SK-N-MC (cell line): ENCODE results near the gene TNK2.
A peak's percentile ranks its signal among the peaks of the same experiment; 100 is the strongest.
"Not testable (repeated sequence)": the region's sequence is repeated elsewhere in the genome, so short reads cannot be mapped to it uniquely, and the experiment has no call there.

Experiments
- DNase-seq: peaks from one replicate; pipeline ENCODE4 v3.0.0-alpha.2; 2011; ENCODE audit warnings: low read depth, low spot score
- H3K27ac ChIP-seq: fragments of 200-600 bp; sonication (generic); 2 replicates; pipeline ENCODE4 v1.5.1; 2016; ENCODE audit warnings: mixed run types
- H3K36me3 ChIP-seq: fragments of 200-600 bp; sonication (generic); 2 replicates; pipeline ENCODE4 v1.6.1; 2017; ENCODE audit warnings: antibody characterized with exemption, low read length, mixed read lengths; ENCODE audit not compliant: insufficient read depth
- H3K4me3 ChIP-seq: fragments of 200-600 bp; sonication (generic); 2 replicates; pipeline ENCODE4 v1.5.1; 2016
- H3K9ac ChIP-seq: fragments of 200-600 bp; sonication (generic); 2 replicates; pipeline ENCODE4 v1.8.0; 2017; ENCODE audit warnings: mixed run types, mixed read lengths; ENCODE audit not compliant: insufficient read length
- H3K9me3 ChIP-seq: fragments of 200-600 bp; sonication (generic); 2 replicates; pipeline ENCODE4 v1.6.1; 2017; ENCODE audit warnings: low read depth, mild to moderate bottlenecking, antibody characterized with exemption, low read length, moderate library complexity, mixed read lengths
- EZH2 ChIP-seq: fragments of 200-600 bp; sonication (generic); IDR thresholded peaks from one replicate; pipeline ENCODE4 v1.6.1; 2017; ENCODE audit warnings: antibody characterized with exemption
- FOXP2 ChIP-seq: optimal IDR thresholded peaks from 2 replicates; pipeline ENCODE3; 2011; ENCODE audit warnings: mild to moderate bottlenecking, moderate library complexity; ENCODE audit not compliant: insufficient read depth; ENCODE audit errors: extremely low read length, control extremely low read depth
- POLR2AphosphoS5 ChIP-seq: IDR thresholded peaks from 2 replicates; pipeline ENCODE4 v1.6.1; 2012; ENCODE audit warnings: mild to moderate bottlenecking, low read depth, low read length, borderline replicate concordance

Gene TNK2

DNA sequence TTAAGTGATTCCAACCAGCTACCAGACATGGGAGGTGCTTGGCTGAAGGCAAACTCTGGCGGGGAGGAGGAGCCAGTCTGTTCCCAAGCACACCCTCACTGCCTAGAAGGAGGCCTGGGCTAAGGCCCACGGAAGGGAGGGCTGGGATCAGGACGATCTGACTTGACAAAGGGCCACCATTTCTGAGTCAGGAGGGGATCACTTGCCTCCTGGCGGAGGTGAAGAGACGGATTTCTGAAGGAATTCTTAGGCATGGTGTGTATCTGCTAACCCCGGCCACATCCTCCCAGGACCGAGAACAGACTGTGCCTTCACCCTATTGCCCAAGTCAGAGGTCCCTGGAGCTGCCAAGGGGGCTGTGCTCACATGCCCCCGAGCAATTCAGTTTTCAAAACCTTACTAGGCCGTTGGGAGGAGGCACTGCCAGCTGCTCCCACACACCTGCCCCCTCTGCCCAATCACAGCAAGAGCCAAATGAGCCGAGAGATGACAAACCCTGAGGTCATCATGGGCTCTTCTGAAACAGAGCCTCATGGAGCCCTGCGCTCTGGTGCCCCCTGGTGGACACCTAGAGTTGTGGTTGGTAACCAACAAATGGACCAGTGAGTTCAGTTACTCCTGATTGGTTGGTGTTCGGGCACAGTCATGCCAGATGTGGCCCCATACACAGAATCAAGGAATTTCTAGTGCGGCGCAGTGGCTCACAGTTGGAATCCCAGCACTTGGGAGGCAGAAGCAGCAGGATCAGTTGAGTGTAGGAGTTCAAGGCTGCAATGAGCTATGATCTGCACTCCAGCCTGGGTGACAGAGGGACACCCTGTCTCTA is 6.5 kb upstream of the TNK2 start:
- peak overlapping the region; percentile 78 for H3K27ac ChIP-seq
- no peak overlapping the region for H3K9ac ChIP-seq
- TF ChIP-seq FOXP2 (no peak), POLR2AphosphoS5 (no peak), EZH2 (no peak)
- no peaks in the 10 kb centered on the region for H3K36me3 ChIP-seq
- H3K4me3 ChIP-seq = peak overlapping the region; percentile 36
- peak; percentile 96 for DNase-seq
- no peaks in the 10 kb centered on the region for H3K9me3 ChIP-seq

DNA sequence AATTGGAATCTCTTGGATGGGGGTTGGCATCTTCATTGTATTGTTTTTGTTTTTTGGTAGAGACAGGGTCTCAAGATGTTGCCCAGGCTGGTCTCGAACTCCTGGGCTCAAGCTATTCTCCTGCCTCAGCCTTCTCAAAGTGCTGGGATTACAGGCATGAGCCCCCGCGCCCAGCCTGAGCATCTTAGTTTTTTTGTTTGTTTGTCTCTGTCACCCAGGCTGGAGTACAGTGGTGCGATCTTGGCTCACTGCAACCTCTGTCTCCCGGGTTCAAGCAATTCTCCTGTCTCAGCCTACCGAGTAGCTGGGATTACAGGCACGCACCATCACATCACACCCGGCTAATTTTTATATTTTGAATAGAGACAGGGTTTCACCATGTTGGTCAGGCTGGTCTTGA is 5.8 kb upstream of the TNK2 start:
- not testable (repeated sequence) for H3K9me3 ChIP-seq, H3K4me3 ChIP-seq, H3K27ac ChIP-seq, H3K36me3 ChIP-seq, H3K9ac ChIP-seq, DNase-seq

DNA sequence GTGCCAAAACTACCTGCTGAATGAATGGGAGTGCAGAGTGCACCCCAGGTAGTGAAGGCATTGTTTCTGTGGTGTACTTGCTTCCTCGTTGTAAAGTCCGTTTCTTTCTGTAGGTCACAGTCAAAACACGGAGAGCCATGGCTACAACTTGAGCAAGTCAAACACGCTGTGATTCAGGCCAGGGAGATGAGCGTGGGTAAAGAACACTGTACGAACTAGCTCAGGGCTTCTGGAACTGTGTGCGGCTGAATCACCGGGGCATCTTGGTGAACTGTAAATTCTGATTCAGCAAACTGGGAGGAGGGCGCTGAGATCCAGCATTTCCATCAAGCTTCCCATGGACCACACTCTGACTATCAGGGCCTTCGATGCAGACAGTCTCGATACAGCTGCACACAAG is 5.0 kb upstream of the TNK2 start:
- no peak for TF ChIP-seq EZH2
- no peak for TF ChIP-seq FOXP2
- TF ChIP-seq POLR2AphosphoS5 = no peak
- Histone ChIP-seq H3K4me3 (no peak overlapping the region), H3K27ac (no peak overlapping the region), H3K9ac (no peak overlapping the region), H3K9me3 (no peaks in the 10 kb centered on the region), H3K36me3 (no peaks in the 10 kb centered on the region)
- no peak for DNase-seq

DNA sequence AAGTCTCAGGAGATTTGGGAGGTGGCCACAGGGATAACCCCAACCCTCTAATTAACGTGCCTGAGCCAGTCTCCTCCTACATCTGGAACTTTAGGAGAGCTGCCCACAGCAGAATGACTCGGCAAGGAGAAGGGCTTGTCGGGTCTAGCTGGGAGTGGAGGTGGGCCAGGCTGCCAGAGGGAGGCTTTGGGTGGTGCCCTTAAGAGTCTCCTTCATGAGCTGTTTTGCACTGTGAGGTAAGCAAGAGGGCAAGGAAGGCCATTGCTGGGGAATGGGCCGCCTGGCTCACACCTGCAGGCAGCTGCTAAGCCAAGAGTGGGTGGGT is 3.6 kb upstream of the TNK2 start:
- Histone ChIP-seq H3K9ac (no peak overlapping the region), H3K9me3 (no peaks in the 10 kb centered on the region), H3K4me3 (no peak overlapping the region), H3K36me3 (no peaks in the 10 kb centered on the region), H3K27ac (no peak overlapping the region)
- TF ChIP-seq EZH2 (no peak), POLR2AphosphoS5 (no peak), FOXP2 (no peak)
- DNase-seq = no peak

DNA sequence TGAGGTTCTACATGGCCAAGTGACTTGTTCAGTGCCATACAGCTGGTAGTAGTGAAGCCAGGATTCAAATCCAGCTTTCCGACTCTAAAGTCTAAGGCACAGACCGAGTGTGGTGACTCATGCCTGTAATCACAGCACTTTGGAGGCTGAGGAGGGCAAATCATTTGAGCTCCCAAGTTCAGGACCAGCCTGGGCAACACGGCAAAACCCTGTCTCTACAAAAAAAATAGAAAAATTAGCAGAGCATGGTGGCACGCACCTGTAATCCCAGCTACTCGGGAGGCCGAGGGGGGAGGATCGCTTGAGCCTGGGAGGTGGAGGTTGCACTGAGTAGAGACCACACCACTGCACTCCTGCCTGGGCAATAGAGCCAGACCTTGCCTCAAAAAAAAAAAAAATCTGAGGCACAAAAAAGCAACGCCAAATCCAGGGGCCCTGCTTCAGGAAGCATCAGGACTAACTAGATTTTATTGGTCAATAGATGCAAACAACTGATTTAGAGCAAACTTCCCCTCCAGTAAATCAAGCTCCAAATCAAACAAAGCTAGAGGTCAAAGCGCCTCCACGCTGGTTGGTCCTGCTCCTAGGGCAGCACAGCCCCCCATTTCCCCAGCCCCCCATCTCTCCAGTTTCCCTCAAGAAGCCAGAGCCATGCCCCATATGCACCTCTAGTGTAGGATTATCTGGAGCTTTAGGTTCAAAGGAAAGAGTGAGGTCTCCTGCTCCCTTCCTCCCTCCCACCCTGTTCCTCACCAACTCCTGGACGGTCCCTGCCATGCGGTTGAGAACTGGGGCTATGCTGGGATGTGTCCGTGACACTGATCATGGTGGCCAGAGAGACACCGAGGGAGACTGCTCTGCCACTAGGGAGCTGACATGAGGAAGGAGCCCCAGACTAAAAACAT is 2.9 kb upstream of the TNK2 start:
- no peak for TF ChIP-seq EZH2
- TF ChIP-seq POLR2AphosphoS5 = no peak
- no peak overlapping the region for H3K4me3 ChIP-seq
- no peak for DNase-seq
- H3K9ac ChIP-seq = no peak overlapping the region
- peaks cover 1% of the 10 kb centered on the region for H3K36me3 ChIP-seq
- H3K9me3 ChIP-seq = no peaks in the 10 kb centered on the region
- peak overlapping the region; percentile 7; the same call in 1 of the 2 replicates for H3K27ac ChIP-seq

DNA sequence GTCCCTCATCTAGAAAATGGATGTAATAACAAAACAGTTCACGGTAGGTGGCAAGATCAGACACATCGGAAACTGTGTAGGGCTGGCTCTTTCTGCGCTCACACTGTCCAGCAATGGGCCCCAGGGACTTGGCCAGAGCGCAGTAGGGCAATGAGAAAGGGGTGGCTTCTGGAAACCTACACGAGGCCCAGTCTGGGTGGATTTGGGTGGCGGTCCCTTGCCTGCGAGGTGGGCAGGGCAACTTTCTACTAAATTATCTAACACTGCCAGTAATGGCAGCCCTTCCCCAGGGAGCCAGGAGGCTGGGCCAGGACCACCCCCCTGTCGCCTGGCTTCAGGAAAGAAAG is 2.1 kb upstream of the TNK2 start:
- Histone ChIP-seq H3K9ac (peak overlapping the region; percentile 67), H3K36me3 (peaks cover 8% of the 10 kb centered on the region), H3K4me3 (peak overlapping the region; percentile 81), H3K27ac (peak overlapping the region; percentile 75; the same call in 1 of the 2 replicates), H3K9me3 (no peaks in the 10 kb centered on the region)
- TF ChIP-seq FOXP2 = no peak
- no peak for TF ChIP-seq POLR2AphosphoS5
- no peak for TF ChIP-seq EZH2
- DNase-seq = no peak

DNA sequence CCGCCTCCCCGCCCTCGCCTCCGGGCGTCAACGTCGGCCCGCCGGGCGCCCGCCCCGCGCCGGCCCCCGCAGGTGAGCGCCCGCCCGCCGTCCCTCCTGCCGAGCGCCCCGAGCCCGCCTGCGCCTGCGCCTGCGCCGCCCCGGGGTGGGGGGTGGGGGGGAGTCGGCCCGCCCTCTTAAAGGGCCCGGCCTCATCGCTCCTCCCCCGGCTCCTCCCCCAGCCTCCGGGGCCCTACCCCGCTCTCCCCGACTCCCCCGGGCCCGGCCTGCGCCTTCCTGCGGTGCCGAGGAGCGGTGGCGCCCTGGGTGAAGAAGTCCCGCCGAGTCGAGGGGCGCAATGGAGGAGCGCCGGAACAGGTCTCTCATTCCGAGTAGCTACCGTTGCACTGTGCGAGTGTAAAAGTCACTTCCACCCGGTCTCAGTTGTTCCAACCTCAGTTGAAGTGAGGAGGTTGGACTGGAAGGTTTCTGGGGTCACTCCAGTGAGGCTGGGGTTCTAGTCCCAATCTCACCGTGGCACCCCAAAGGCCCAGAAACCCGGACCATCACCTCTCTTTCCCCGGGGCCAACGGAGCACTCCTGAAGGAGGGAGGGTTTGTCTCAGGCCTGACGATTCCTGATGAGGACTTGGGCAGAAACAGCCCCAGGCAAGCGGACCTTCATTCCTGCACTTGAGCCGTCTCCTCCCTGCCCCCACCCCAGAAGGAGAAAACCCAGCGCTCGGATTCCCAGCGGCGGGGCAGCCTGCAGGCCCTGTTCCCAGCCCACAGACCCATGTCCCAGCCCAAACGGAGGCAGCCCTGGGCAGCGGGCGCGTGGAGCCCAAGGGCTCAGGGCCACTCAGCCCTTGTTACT is 1.5 kb upstream of the TNK2 start:
- Histone ChIP-seq H3K27ac (peak overlapping the region; percentile 75), H3K4me3 (peak overlapping the region; percentile 81), H3K9ac (peak overlapping the region; percentile 67), H3K36me3 (peaks cover 8% of the 10 kb centered on the region), H3K9me3 (no peaks in the 10 kb centered on the region)
- TF ChIP-seq POLR2AphosphoS5 (peak; percentile 81), FOXP2 (no peak), EZH2 (no peak)
- no peak for DNase-seq

DNA sequence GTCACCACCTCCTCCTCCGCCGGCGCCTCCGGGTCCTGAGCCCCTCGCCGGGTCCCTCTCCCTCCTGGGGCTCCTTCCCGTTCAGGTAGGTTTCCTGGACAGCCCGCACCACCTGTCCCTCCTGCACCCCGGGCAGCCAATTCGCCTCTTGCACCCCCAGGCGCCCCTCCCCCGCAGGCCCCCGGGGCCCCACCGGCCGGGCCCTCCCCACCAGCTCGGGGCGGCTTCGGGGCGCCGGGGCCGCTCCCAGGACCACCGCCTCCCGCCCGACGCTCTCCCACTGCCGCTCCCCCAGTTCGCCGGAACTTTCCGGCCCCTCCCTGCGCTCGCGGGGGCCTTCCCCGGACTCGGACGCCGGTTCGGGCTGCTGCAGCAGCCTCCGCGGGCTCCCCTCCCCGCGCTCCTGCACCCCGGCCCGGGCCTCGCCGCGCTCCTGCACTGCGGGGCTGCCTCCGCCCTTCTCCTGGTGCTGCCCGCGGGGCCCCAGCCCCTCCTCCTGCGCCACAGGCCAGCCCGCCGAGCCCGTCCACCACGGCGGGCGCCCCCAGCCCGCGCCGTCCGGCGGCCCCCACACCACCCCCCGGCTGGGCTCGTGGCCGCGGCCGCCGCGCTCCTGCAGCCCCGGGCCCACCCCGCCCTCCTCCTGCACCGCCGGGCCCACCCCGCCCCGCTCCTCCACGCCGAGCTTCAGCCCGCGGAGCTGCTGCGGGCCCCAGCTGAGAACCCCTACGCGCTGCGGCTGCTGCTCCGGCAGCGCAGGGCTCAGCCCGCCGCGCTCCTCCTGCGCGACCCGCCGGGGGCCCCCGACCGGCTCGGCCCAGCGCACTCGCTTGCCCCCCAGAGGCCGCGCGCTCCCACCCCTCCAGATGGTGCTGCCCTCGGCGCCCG is 587 bp upstream of the TNK2 start:
- Histone ChIP-seq H3K4me3 (peak overlapping the region; percentile 86), H3K9ac (peak overlapping the region; percentile 69), H3K27ac (no peak overlapping the region), H3K36me3 (peaks cover 8% of the 10 kb centered on the region), H3K9me3 (no peaks in the 10 kb centered on the region)
- DNase-seq = no peak
- TF ChIP-seq POLR2AphosphoS5 (0 out of 2 replicates have a peak, but pooled peaks have one; percentile 10), FOXP2 (no peak), EZH2 (no peak)
